ENCODE results near the gene TP53TG5. TPM values are rescaled to one million over a fixed set of nuclear protein-coding genes. Genes with fewer than 3 reads are reported as not detected.

The TP53TG5 gene
- total and polyA plus RNA-seq, 10 of the 15 experiments (the other 5 are each of a cell fraction or from before 2014, with no cell fraction given) = 0.24 TPM; not detected in 9

GRCh38 chr20:45363611-45364492 is 14.3 kb downstream of the TP53TG5 start:
- intact Hi-C loops (cut with micrococcal nuclease; ENCODE audit: unreplicated experiment) = loop anchor here (1.0 to 2.0 kb wide), 2 partner anchors 73 to 407 kb away; no protein-coding TSS in a partner anchor
- FAIRE-seq (no peak), DNase-seq (ENCODE audit: low read depth, low spot score) (no peak), ATAC-seq (no peak)
- Histone ChIP-seq H3K36me3 (ENCODE audit: control insufficient read depth in 2 of 2, insufficient read depth in 2 of 2, low read length in 1 of 2) (peaks cover 6 to 7% of the 10 kb centered on the region in 2 experiments; a peak in 3 of 4 replicates), H4K20me1 (ENCODE audit: control insufficient read depth, insufficient read depth) (no peaks in the 10 kb centered on the region; the same call in 1 of the 2 replicates), H3K27ac (ENCODE audit: control insufficient read depth, insufficient read depth) (no peak overlapping the region; the same call in 1 of the 2 replicates), H3K79me2 (ENCODE audit: control insufficient read depth, insufficient read depth, low read length) (peaks cover 7% of the 10 kb centered on the region), H3K27me3 (replicated peaks in 1 of 2; ENCODE audit: control insufficient read depth in 2 of 2, insufficient read depth in 2 of 2, low read length in 1 of 2) (no peaks in the 10 kb centered on the region), H3K9ac (ENCODE audit: control insufficient read depth, insufficient read depth, low read length) (peak overlapping the region; percentile 84; the same call in 1 of the 2 replicates), H3K4me2 (ENCODE audit: control insufficient read depth, insufficient read depth) (peak overlapping the region; percentile 83), H2AFZ (ENCODE audit: control insufficient read depth, low read depth, low read length) (peak overlapping the region; percentile 97), H3K9me3 (replicated peaks; ENCODE audit: control insufficient read depth, insufficient read depth, low read length) (no peaks in the 10 kb centered on the region; the same call in 2 of the 3 replicates), H3K4me3 (peak overlapping the region; percentile 62), H3K4me1 (ENCODE audit: control insufficient read depth, insufficient read depth, low read length) (peaks cover 46% of the 10 kb centered on the region)
- in situ Hi-C loops (cut with MboI) = loop anchor here (10.0 kb wide), 1 partner anchor 751 kb away; the partner anchor contains the start of gene CD40
- 21% methylated on average over 23 of the region's 23 CpGs for WGBS (ENCODE audit: insufficient coverage, insufficient replicate concordance, low lambda C conversion rate, missing lambda C conversion rate)
- CTCF ChIA-PET = interaction anchor here (0.6 to 19.4 kb wide), 20 partner anchors 9 to 407 kb away, joined by 3 to 685 read pairs (median 8); partner anchors contain the start of genes PIGT and TP53TG5
- SMC1A ChIA-PET (ENCODE audit: uncharacterized antibody, unreplicated experiment) = interaction anchor here (0.7 to 19.8 kb wide), 18 partner anchors 8 to 407 kb away, joined by 3 to 440 read pairs (median 4); partner anchors contain the start of genes DBNDD2 and PIGT
- TSS peak; percentile 52 for BruUV-seq (replicated peaks)
- RAD21 ChIA-PET (ENCODE audit: unreplicated experiment) = interaction anchor here (0.6 to 17.6 kb wide), 18 partner anchors 10 to 1748 kb away, joined by 3 to 394 read pairs (median 5); partner anchors contain the start of genes PIGT and SDC4
- POLR2A ChIA-PET = interaction anchor here (0.7 to 1.5 kb wide), 3 partner anchors 55 to 413 kb away, joined by 3 to 4 read pairs (median 3); no protein-coding TSS in a partner anchor
- no peak for TF ChIP-seq RUNX3 (IDR thresholded peaks at IDR 0.05; ENCODE audit: low read length)
- no peak for TF ChIP-seq ZNF207 (IDR thresholded peaks at IDR 0.05; ENCODE audit: borderline replicate concordance)
- no peak for TF ChIP-seq CBX3 (IDR thresholded peaks at IDR 0.05; ENCODE audit: borderline replicate concordance, low read depth)
- TF ChIP-seq KLF5 (IDR thresholded peaks at IDR 0.05; ENCODE audit: partially characterized antibody) = no peak
- TF ChIP-seq PAX5 (IDR thresholded peaks at IDR 0.05; ENCODE audit: borderline replicate concordance, low read depth, low read length) = no peak
- TF ChIP-seq NBN (IDR thresholded peaks at IDR 0.05) = no peak
- no peak for TF ChIP-seq RELB (IDR thresholded peaks at IDR 0.05; ENCODE audit: low read depth)
- TF ChIP-seq PKNOX1 (IDR thresholded peaks at IDR 0.05) = no peak
- TF ChIP-seq ATF3 (IDR thresholded peaks at IDR 0.05; ENCODE audit: borderline replicate concordance, extremely low read depth, low read depth, low read length) = no peak
- no peak for TF ChIP-seq CUX1 (IDR thresholded peaks at IDR 0.05; ENCODE audit: insufficient replicate concordance, low read depth, low read length)
- TF ChIP-seq MLLT1 (IDR thresholded peaks at IDR 0.05) = no peak

Data from GM12878 (cell line).